WTC11 (cell line): ENCODE data around the gene DMRTB1. TPM values are rescaled to one million over a fixed set of nuclear protein-coding genes. Genes with fewer than 3 reads are reported as not detected.

ENCODE experiments used
- ATAC-seq: fragments of 200-7000 bp; cut with Tn5 transposase; 2 replicates; pipeline ENCODE4 v1.10.0; 2021; ENCODE audit warnings: mild to moderate bottlenecking, moderate library complexity
- CTCF ChIA-PET: fragments of 300-600 bp; sonication (Branson Sonifier 250); formaldehyde crosslinking; loops from one replicate; lab custom pipeline; 2021; ENCODE audit warnings: antibody characterized with exemption; lab: Charles Lee
- POLR2A ChIA-PET: fragments of 350-600 bp; sonication (Branson Sonifier 250); formaldehyde crosslinking; loops from one replicate; lab custom pipeline; 2021; ENCODE audit warnings: antibody characterized with exemption; lab: Charles Lee
- DNase-seq: peaks from one replicate; pipeline ENCODE4 v3.0.0; 2021; ENCODE audit warnings: low spot score
- H3K27ac Mint-ChIP-seq: 2 replicates; pipeline ENCODE4 v1.8.0; 2021; ENCODE audit warnings: mixed read lengths
- H3K27me3 Mint-ChIP-seq: 2 replicates; pipeline ENCODE4 v1.8.0; 2021; ENCODE audit warnings: low read depth, mild to moderate bottlenecking, moderate library complexity, mixed read lengths
- H3K36me3 Mint-ChIP-seq: 2 replicates; pipeline ENCODE4 v1.8.0; 2021; ENCODE audit warnings: mixed read lengths
- H3K4me1 Mint-ChIP-seq: 2 replicates; pipeline ENCODE4 v1.8.0; 2022; ENCODE audit warnings: mixed read lengths
- H3K4me3 Mint-ChIP-seq: 2 replicates; pipeline ENCODE4 v1.8.0; 2021; ENCODE audit warnings: mild to moderate bottlenecking, moderate library complexity, mixed read lengths
- H3K9me3 Mint-ChIP-seq: 2 replicates; pipeline ENCODE4 v1.8.0; 2021; ENCODE audit warnings: mixed read lengths
- AR ChIP-seq: fragments of 250-450 bp; sonication (Bioruptor Pico); IDR thresholded peaks from 2 replicates; pipeline ENCODE4 v1.9.0; 2021; ENCODE audit warnings: mild to moderate bottlenecking
- ARID4B ChIP-seq: sonication (generic); formaldehyde crosslinking; IDR thresholded peaks from 2 replicates; pipeline ENCODE4 v1.8.0; 2023; ENCODE audit warnings: missing genetic modification reagents, mild to moderate bottlenecking, borderline replicate concordance
- ATF6 ChIP-seq: sonication (generic); formaldehyde crosslinking; IDR thresholded peaks from 2 replicates; pipeline ENCODE4 v1.8.1; 2023; ENCODE audit warnings: mild to moderate bottlenecking, missing genetic modification reagents
- CBFB ChIP-seq: sonication (generic); formaldehyde crosslinking; IDR thresholded peaks from 2 replicates; pipeline ENCODE4 v1.8.1; 2022; ENCODE audit warnings: mild to moderate bottlenecking, low read depth, missing genetic modification reagents
- ELF4 ChIP-seq: sonication (generic); formaldehyde crosslinking; IDR thresholded peaks from 2 replicates; pipeline ENCODE4 v1.8.1; 2022; ENCODE audit warnings: low read depth, mild to moderate bottlenecking, moderate library complexity, missing genetic modification reagents
- ETV6 ChIP-seq: sonication (generic); formaldehyde crosslinking; IDR thresholded peaks from 2 replicates; pipeline ENCODE4 v1.8.1; 2022; ENCODE audit warnings: mild to moderate bottlenecking, missing genetic modification reagents
- FOXJ3 ChIP-seq: sonication (generic); formaldehyde crosslinking; IDR thresholded peaks from 2 replicates; pipeline ENCODE4 v1.9.0; 2021; ENCODE audit warnings: missing genetic modification reagents, mild to moderate bottlenecking, borderline replicate concordance
- FOXK1 ChIP-seq: sonication (generic); formaldehyde crosslinking; IDR thresholded peaks from 2 replicates; pipeline ENCODE4 v1.8.0; 2022; ENCODE audit warnings: mild to moderate bottlenecking, moderate library complexity, missing genetic modification reagents
- FOXP4 ChIP-seq: sonication (generic); formaldehyde crosslinking; IDR thresholded peaks from 2 replicates; pipeline ENCODE4 v1.8.0; 2022; ENCODE audit warnings: mild to moderate bottlenecking, missing genetic modification reagents
- JAZF1 ChIP-seq: fragments of 250-450 bp; sonication (Bioruptor Pico); IDR thresholded peaks from 2 replicates; pipeline ENCODE4 v1.9.0; 2021; ENCODE audit warnings: moderate library complexity, mild to moderate bottlenecking, inconsistent platforms
- NFE2L1 ChIP-seq: sonication (generic); formaldehyde crosslinking; IDR thresholded peaks from 2 replicates; pipeline ENCODE4 v1.8.1; 2023; ENCODE audit warnings: missing genetic modification reagents
- NR1H2 ChIP-seq: sonication (generic); formaldehyde crosslinking; IDR thresholded peaks from 2 replicates; pipeline ENCODE4 v1.9.0; 2021; ENCODE audit warnings: mild to moderate bottlenecking, moderate library complexity, missing genetic modification reagents
- SP1 ChIP-seq: sonication (generic); formaldehyde crosslinking; conservative IDR thresholded peaks from 2 replicates; pipeline ENCODE4 v1.8.1; 2022; ENCODE audit warnings: missing genetic modification reagents
- STAT6 ChIP-seq: sonication (generic); formaldehyde crosslinking; conservative IDR thresholded peaks from 2 replicates; pipeline ENCODE4 v1.8.1; 2023; ENCODE audit warnings: mild to moderate bottlenecking, low read depth, missing genetic modification reagents, moderate library complexity
- TEAD1 ChIP-seq: sonication (generic); formaldehyde crosslinking; IDR thresholded peaks from 2 replicates; pipeline ENCODE4 v1.8.0; 2022; ENCODE audit warnings: mild to moderate bottlenecking, missing genetic modification reagents
- TP53 ChIP-seq: sonication (generic); formaldehyde crosslinking; IDR thresholded peaks from 2 replicates; pipeline ENCODE4 v1.8.1; 2023; ENCODE audit warnings: mild to moderate bottlenecking, missing genetic modification reagents
- ZBTB43 ChIP-seq: sonication (generic); formaldehyde crosslinking; IDR thresholded peaks from 2 replicates; pipeline ENCODE4 v1.8.1; 2023; ENCODE audit warnings: mild to moderate bottlenecking, missing genetic modification reagents
- ZNF121 ChIP-seq: sonication (generic); formaldehyde crosslinking; IDR thresholded peaks from 2 replicates; pipeline ENCODE4 v1.8.0; 2023; ENCODE audit warnings: missing genetic modification reagents
- total RNA-seq: library from RNA; stranded (reverse); gene quantifications from 3 replicates; pipeline ENCODE4 v1.2.3, GENCODE V29; 2021

Gene DMRTB1
- total RNA-seq, 1 experiment from 2014 or later: 0.17 TPM

GRCh38 chr1:53430261-53430660 is 28.9 kb upstream of the DMRTB1 start (continued):
- no peak for TF ChIP-seq ATF6
- no peak for TF ChIP-seq ZNF121 (CRISPR knock-in tag)
- no peak for TF ChIP-seq NR1H2
- no peak for TF ChIP-seq FOXJ3
- no peak for TF ChIP-seq ARID4B (CRISPR knock-in tag)
- no peak for TF ChIP-seq JAZF1 (CRISPR knock-in tag)
- no peak for TF ChIP-seq TEAD1 (CRISPR knock-in tag)
- TF ChIP-seq AR (CRISPR knock-in tag): no peak
- no peak for TF ChIP-seq STAT6 (CRISPR knock-in tag)

- DNase-seq (no peak), ATAC-seq (peak; percentile 97)
- peaks cover 87% of the 10 kb centered on the region for H3K4me1 Mint-ChIP-seq
- H3K36me3 Mint-ChIP-seq: peaks cover 31% of the 10 kb centered on the region
- peaks cover 28% of the 10 kb centered on the region for H3K27me3 Mint-ChIP-seq
- CTCF ChIA-PET: interaction anchor here (0.7 to 3.1 kb wide), 6 partner anchors 14 to 55 kb away, joined by 3 to 13 read pairs (median 4); no protein-coding TSS in a partner anchor
- 0 out of 2 replicates have a peak, but pooled peaks have one; percentile 27 for TF ChIP-seq NFE2L1 (CRISPR knock-in tag)
- TF ChIP-seq TEAD1 (CRISPR knock-in tag): peak; percentile 93; the same call in 1 of the 2 replicates
- TF ChIP-seq FOXP4 (CRISPR knock-in tag): peak; percentile 87; the same call in 1 of the 2 replicates
- TF ChIP-seq ELF4 (CRISPR knock-in tag): no peak
- TF ChIP-seq ZBTB43 (CRISPR knock-in tag): no peak
- 0 out of 2 replicates have a peak, but pooled peaks have one; percentile 77 for TF ChIP-seq CBFB (CRISPR knock-in tag)
- 0 out of 2 replicates have a peak, but pooled peaks have one; percentile 34 for TF ChIP-seq TP53 (CRISPR knock-in tag)
- 0 out of 2 replicates have a peak, but pooled peaks have one; percentile 17 for TF ChIP-seq SP1
- TF ChIP-seq ETV6: peak; percentile 88
- TF ChIP-seq FOXK1 (CRISPR knock-in tag): peak; percentile 55; the same call in 1 of the 2 replicates
- peak overlapping the region; percentile 52 for H3K4me3 Mint-ChIP-seq
- POLR2A ChIA-PET: no interaction called here
- H3K9me3 Mint-ChIP-seq: peaks cover 32% of the 10 kb centered on the region
- H3K27ac Mint-ChIP-seq: peak overlapping the region; percentile 99
Observed at GRCh38 chr1:53430779-53431178, 28.4 kb upstream of the DMRTB1 start.
